ENCODE results near the gene SULT4A1.

GRCh38 chr22:43889860-43890253, 27.5 kb upstream of the SULT4A1 start:
- TF ChIP-seq CTCF (conservative IDR thresholded peaks at IDR 0.05; ENCODE audit: low read depth, low read length), result no peak
- TF ChIP-seq EZH2 (IDR thresholded peaks at IDR 0.05; ENCODE audit: borderline replicate concordance, low read depth, low read length, poor library complexity, severe bottlenecking), result no peak
